MM.1S (cell line): Measurements from ENCODE around the gene GAB2.

Experiments
- EZH2 ChIP-seq: fragments of 300-600 bp; sonication (generic); optimal IDR thresholded peaks from 2 replicates; pipeline ENCODE3; 2017; ENCODE audit warnings: low read depth, mild to moderate bottlenecking, antibody characterized with exemption, low read length, mixed read lengths
- EZH2phosphoT487 ChIP-seq: fragments of 300-600 bp; sonication (generic); IDR thresholded peaks from 2 replicates; pipeline ENCODE4 v1.6.1; 2018; ENCODE audit warnings: antibody characterized with exemption, low read length
- TF ChIP-seq, protein P1 (sequence below): fragments of 300-600 bp; sonication (generic); IDR thresholded peaks from 2 replicates; pipeline ENCODE4 v1.5.1; 2016; ENCODE audit warnings: antibody characterized with exemption, low read length, mixed read lengths

DNA sequence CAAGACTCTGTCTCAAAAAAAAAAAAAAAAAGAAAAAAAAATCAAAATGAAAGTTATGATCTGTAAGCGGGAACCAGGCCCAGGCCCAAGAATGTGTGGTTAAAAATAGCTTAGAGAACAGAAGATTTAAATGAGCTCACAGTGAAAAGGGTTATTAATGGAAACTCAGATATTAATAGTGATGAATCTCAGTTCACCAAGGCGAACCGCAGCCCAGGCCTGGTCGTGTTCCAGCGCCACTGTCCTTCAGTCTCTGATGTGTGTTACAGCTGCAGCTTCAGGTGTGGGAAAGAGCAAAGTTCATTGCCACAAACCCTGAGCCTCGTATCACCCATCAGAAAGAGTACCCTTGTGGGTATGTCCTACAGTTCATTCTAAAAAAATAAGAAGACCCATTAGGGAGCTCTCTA, 107.1 kb downstream of the GAB2 start:
- TF ChIP-seq, protein P1, sequence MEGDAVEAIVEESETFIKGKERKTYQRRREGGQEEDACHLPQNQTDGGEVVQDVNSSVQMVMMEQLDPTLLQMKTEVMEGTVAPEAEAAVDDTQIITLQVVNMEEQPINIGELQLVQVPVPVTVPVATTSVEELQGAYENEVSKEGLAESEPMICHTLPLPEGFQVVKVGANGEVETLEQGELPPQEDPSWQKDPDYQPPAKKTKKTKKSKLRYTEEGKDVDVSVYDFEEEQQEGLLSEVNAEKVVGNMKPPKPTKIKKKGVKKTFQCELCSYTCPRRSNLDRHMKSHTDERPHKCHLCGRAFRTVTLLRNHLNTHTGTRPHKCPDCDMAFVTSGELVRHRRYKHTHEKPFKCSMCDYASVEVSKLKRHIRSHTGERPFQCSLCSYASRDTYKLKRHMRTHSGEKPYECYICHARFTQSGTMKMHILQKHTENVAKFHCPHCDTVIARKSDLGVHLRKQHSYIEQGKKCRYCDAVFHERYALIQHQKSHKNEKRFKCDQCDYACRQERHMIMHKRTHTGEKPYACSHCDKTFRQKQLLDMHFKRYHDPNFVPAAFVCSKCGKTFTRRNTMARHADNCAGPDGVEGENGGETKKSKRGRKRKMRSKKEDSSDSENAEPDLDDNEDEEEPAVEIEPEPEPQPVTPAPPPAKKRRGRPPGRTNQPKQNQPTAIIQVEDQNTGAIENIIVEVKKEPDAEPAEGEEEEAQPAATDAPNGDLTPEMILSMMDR, result no peak
- no peak for TF ChIP-seq EZH2
- no peak for TF ChIP-seq EZH2phosphoT487
